MCF 10A (cell line): ENCODE measurements around the gene FABP1. TPM values are rescaled to one million over a fixed set of nuclear protein-coding genes. Genes with fewer than 3 reads are reported as not detected.

Experiments used
- BruUV-seq: library from RNA; stranded (reverse); fragments of 400-500 nt; replicated peaks from 2 replicates; lab custom pipeline; 2021; lab: Mats Ljungman, UMichigan
- CTCF ChIA-PET: fragments of 300-600 bp; sonication (Branson Sonifier 250); formaldehyde crosslinking; extraction: SDS; loops from one replicate; lab custom pipeline; 2021; ENCODE audit warnings: antibody characterized with exemption, inconsistent platforms; lab: Yijun Ruan, JAX
- POLR2A ChIA-PET: fragments of 300-600, 350-650 bp; sonication (Branson Sonifier 250); formaldehyde crosslinking; extraction: SDS; loops from one replicate; lab custom pipeline; 2020; ENCODE audit warnings: antibody characterized with exemption, inconsistent platforms; lab: Yijun Ruan, JAX
- DNase-seq: peaks from one replicate; pipeline ENCODE4 v3.0.0-alpha.2; 2018; ENCODE audit not compliant: unreplicated experiment
- H3K27ac Mint-ChIP-seq: one replicate; pipeline ENCODE4 v1.8.0; 2022; ENCODE audit warnings: mild to moderate bottlenecking, low read depth, mixed read lengths; ENCODE audit not compliant: unreplicated experiment
- H3K27me3 Mint-ChIP-seq: one replicate; pipeline ENCODE4 v1.8.0; 2022; ENCODE audit warnings: mixed read lengths; ENCODE audit not compliant: insufficient read depth, unreplicated experiment
- H3K36me3 Mint-ChIP-seq: one replicate; pipeline ENCODE4 v1.8.0; 2022; ENCODE audit warnings: mild to moderate bottlenecking, moderate library complexity, mixed read lengths; ENCODE audit not compliant: insufficient read depth, unreplicated experiment
- H3K4me1 Mint-ChIP-seq: one replicate; pipeline ENCODE4 v1.8.0; 2022; ENCODE audit warnings: mixed read lengths; ENCODE audit not compliant: insufficient read depth, unreplicated experiment
- H3K4me3 Mint-ChIP-seq: one replicate; pipeline ENCODE4 v1.8.0; 2022; ENCODE audit warnings: mild to moderate bottlenecking, moderate library complexity, mixed read lengths; ENCODE audit not compliant: unreplicated experiment
- H3K9me3 Mint-ChIP-seq: one replicate; pipeline ENCODE4 v1.8.0; 2022; ENCODE audit warnings: mixed read lengths; ENCODE audit not compliant: unreplicated experiment
- intact Hi-C: fragments of 100-400 bp; cut with micrococcal nuclease; formaldehyde crosslinking; loops from 2 replicates; pipeline ENCODE4 v1.14.1; 2022
- total RNA-seq: library from RNA; stranded (reverse); gene quantifications from 2 replicates; pipeline ENCODE4 v1.2.3, GENCODE V29; 2022
- TF ChIP-seq, protein P1 (sequence below): fragments of 200-600 bp; IDR thresholded peaks from one replicate; pipeline ENCODE4 v1.8.0; 2022; ENCODE audit warnings: antibody characterized with exemption, mild to moderate bottlenecking; ENCODE audit not compliant: unreplicated experiment

Gene FABP1
- total RNA-seq, 1 experiment from 2014 or later: not detected

DNA sequence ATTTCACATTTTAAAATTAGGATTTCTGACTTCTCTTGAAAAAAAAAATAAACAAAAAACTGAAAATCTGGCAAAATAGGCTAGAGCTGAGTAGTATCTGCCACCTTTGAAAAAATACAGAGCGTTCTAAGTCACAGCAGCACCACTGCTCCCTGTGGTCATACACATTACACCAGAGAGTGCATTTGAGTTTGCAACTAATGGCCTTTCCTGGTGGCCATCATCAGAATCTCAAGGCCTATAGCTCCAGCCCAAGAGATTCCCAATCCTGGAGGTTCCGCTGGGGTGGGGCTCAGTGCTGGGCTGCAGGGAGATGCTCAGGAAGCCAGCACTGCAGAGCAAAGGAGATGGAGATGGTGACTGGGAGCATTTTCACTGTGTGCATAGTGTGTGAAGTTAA, 42.8 kb downstream of the FABP1 start:
- intact Hi-C loops: no loop called here

DNA sequence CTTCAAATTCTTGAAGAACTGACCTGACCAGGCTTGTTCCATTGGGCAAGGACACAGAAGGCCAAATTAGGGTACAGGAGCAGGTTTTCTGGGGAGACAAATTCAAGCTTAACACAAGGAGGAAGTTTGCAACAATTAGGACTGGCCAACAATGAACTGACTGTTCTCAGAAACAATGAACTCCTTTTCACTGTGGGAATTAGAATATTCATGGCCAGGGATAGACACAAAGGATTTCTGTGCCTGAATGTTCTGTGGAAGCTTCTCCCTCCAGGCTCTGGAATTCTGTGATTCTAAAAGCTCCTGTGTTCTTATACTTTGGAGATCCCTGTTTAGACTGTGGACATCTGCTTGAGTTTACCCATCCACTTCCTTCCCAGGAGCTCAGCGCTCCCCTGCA, 45.1 kb downstream of the FABP1 start:
- no peak for DNase-seq
- Mint-ChIP-seq H3K9me3 (no peaks in the 10 kb centered on the region), H3K27me3 (no peaks in the 10 kb centered on the region), H3K4me3 (no peak overlapping the region), H3K27ac (no peak overlapping the region), H3K36me3 (no peaks in the 10 kb centered on the region), H3K4me1 (no peaks in the 10 kb centered on the region)
- CTCF ChIA-PET: interaction anchor here (1.8 to 2.1 kb wide), 2 partner anchors 22 to 78 kb away, joined by 6 to 15 read pairs; no protein-coding TSS in a partner anchor
- POLR2A ChIA-PET: no interaction called here
- TF ChIP-seq, protein P1, sequence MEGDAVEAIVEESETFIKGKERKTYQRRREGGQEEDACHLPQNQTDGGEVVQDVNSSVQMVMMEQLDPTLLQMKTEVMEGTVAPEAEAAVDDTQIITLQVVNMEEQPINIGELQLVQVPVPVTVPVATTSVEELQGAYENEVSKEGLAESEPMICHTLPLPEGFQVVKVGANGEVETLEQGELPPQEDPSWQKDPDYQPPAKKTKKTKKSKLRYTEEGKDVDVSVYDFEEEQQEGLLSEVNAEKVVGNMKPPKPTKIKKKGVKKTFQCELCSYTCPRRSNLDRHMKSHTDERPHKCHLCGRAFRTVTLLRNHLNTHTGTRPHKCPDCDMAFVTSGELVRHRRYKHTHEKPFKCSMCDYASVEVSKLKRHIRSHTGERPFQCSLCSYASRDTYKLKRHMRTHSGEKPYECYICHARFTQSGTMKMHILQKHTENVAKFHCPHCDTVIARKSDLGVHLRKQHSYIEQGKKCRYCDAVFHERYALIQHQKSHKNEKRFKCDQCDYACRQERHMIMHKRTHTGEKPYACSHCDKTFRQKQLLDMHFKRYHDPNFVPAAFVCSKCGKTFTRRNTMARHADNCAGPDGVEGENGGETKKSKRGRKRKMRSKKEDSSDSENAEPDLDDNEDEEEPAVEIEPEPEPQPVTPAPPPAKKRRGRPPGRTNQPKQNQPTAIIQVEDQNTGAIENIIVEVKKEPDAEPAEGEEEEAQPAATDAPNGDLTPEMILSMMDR: no peak
- intact Hi-C loops: no loop called here
- BruUV-seq: no TSS peak

More for the DNA sequence above, 42.8 kb downstream of the FABP1 start:
- H3K9me3 Mint-ChIP-seq: no peaks in the 10 kb centered on the region
- no peaks in the 10 kb centered on the region for H3K27me3 Mint-ChIP-seq
- no peaks in the 10 kb centered on the region for H3K4me1 Mint-ChIP-seq
- no peaks in the 10 kb centered on the region for H3K36me3 Mint-ChIP-seq
- no peak for DNase-seq
- TF ChIP-seq, protein P1: no peak
- no TSS peak for BruUV-seq
- no peak overlapping the region for H3K27ac Mint-ChIP-seq
- no peak overlapping the region for H3K4me3 Mint-ChIP-seq
- ChIA-PET CTCF (interaction anchor here (0.6 to 3.6 kb wide), 2 partner anchors 25 to 74 kb away, joined by 3 to 14 read pairs; no protein-coding TSS in a partner anchor), POLR2A (interaction anchor here (2.1 kb wide), 1 partner anchor 10 kb away, joined by 4 read pairs; no protein-coding TSS in a partner anchor)

DNA sequence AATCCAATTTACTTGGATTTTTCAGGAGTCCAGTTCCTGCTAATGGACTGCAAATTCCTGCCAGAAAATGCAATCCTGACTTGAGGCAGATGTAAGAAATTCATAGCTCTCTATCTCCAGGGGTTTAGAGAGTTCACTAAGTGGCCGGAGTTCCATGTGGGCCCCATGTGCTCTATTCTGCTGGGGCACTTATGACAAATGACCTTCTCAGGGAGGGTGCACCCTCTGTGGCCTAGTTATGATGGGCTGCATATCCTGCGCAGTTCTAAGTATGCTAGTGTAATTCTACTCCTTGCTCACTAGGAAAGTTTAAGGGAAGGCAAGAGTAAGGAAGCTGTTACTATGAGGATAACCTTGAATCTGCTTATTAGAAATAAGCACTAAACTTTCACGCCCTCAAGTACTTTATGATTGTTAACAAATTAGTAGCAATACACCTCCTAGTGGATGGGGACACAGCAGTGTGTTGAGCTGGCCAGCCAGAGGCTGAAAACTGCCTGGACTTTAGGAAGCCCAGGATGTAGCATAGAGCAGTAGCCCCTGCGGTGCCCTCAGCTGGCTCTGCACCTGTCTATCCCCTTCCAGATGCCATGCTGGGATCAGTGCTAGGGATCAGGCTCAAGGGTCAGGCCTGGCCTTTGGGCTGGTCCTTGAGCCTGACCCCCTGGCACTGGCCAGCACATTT, 45.8 kb downstream of the FABP1 start:
- TF ChIP-seq, protein P1: no peak
- no peaks in the 10 kb centered on the region for H3K36me3 Mint-ChIP-seq
- POLR2A ChIA-PET: no interaction called here
- no peaks in the 10 kb centered on the region for H3K9me3 Mint-ChIP-seq
- DNase-seq: no peak
- no peaks in the 10 kb centered on the region for H3K4me1 Mint-ChIP-seq
- BruUV-seq: no TSS peak
- intact Hi-C loops: no loop called here
- no peaks in the 10 kb centered on the region for H3K27me3 Mint-ChIP-seq
- no peak overlapping the region for H3K27ac Mint-ChIP-seq
- CTCF ChIA-PET: interaction anchor here (1.2 to 2.1 kb wide), 3 partner anchors 9 to 79 kb away, joined by 3 to 15 read pairs (median 6); no protein-coding TSS in a partner anchor
- H3K4me3 Mint-ChIP-seq: no peak overlapping the region

DNA sequence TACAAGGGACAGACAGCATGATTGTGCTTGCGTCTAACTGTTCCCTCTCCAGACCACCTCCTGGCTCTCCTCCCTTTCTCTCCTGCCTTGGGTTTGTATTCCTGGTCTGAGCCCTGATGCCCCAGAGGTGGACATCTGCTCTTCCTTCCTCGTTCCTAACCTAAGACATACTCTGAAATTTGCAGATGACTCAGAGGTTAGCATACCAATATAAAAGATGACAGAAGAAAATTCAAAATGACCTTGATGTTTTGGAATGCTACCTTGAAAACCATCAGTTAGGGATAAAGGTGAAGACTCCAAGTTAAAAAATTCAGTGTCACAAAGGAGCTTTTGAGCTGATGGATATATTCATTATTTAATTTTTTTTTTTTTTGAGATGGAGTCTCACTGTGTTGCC, 47.3 kb downstream of the FABP1 start:
- BruUV-seq: no TSS peak
- ChIA-PET CTCF (no interaction called here), POLR2A (no interaction called here)
- H3K9me3 Mint-ChIP-seq: no peaks in the 10 kb centered on the region
- H3K27me3 Mint-ChIP-seq: no peaks in the 10 kb centered on the region
- no peaks in the 10 kb centered on the region for H3K36me3 Mint-ChIP-seq
- no peak overlapping the region for H3K27ac Mint-ChIP-seq
- H3K4me3 Mint-ChIP-seq: no peak overlapping the region
- TF ChIP-seq, protein P1: no peak
- peaks cover 5% of the 10 kb centered on the region for H3K4me1 Mint-ChIP-seq
- intact Hi-C loops: no loop called here
- DNase-seq: no peak
